MCF 10A (cell line): ENCODE data around the gene LTB. TPM values are rescaled to one million over a fixed set of nuclear protein-coding genes. Genes with fewer than 3 reads are reported as not detected.

ENCODE experiments used
- BruUV-seq: library from RNA; stranded (reverse); fragments of 400-500 nt; replicated peaks from 2 replicates; lab custom pipeline; 2021; lab: Mats Ljungman, UMichigan
- CTCF ChIA-PET: fragments of 300-600 bp; sonication (Branson Sonifier 250); formaldehyde crosslinking; extraction: SDS; loops from one replicate; lab custom pipeline; 2021; ENCODE audit warnings: antibody characterized with exemption, inconsistent platforms; lab: Yijun Ruan, JAX
- POLR2A ChIA-PET: fragments of 300-600, 350-650 bp; sonication (Branson Sonifier 250); formaldehyde crosslinking; extraction: SDS; loops from one replicate; lab custom pipeline; 2020; ENCODE audit warnings: antibody characterized with exemption, inconsistent platforms; lab: Yijun Ruan, JAX
- DNase-seq: peaks from one replicate; pipeline ENCODE4 v3.0.0-alpha.2; 2018; ENCODE audit not compliant: unreplicated experiment
- H3K27ac Mint-ChIP-seq: one replicate; pipeline ENCODE4 v1.8.0; 2022; ENCODE audit warnings: mild to moderate bottlenecking, low read depth, mixed read lengths; ENCODE audit not compliant: unreplicated experiment
- H3K27me3 Mint-ChIP-seq: one replicate; pipeline ENCODE4 v1.8.0; 2022; ENCODE audit warnings: mixed read lengths; ENCODE audit not compliant: insufficient read depth, unreplicated experiment
- H3K36me3 Mint-ChIP-seq: one replicate; pipeline ENCODE4 v1.8.0; 2022; ENCODE audit warnings: mild to moderate bottlenecking, moderate library complexity, mixed read lengths; ENCODE audit not compliant: insufficient read depth, unreplicated experiment
- H3K4me1 Mint-ChIP-seq: one replicate; pipeline ENCODE4 v1.8.0; 2022; ENCODE audit warnings: mixed read lengths; ENCODE audit not compliant: insufficient read depth, unreplicated experiment
- H3K4me3 Mint-ChIP-seq: one replicate; pipeline ENCODE4 v1.8.0; 2022; ENCODE audit warnings: mild to moderate bottlenecking, moderate library complexity, mixed read lengths; ENCODE audit not compliant: unreplicated experiment
- H3K9me3 Mint-ChIP-seq: one replicate; pipeline ENCODE4 v1.8.0; 2022; ENCODE audit warnings: mixed read lengths; ENCODE audit not compliant: unreplicated experiment
- CTCF ChIP-seq: fragments of 200-600 bp; IDR thresholded peaks from one replicate; pipeline ENCODE4 v1.8.0; 2022; ENCODE audit warnings: antibody characterized with exemption, mild to moderate bottlenecking; ENCODE audit not compliant: unreplicated experiment
- intact Hi-C: fragments of 100-400 bp; cut with micrococcal nuclease; formaldehyde crosslinking; loops from 2 replicates; pipeline ENCODE4 v1.14.1; 2022
- total RNA-seq: library from RNA; stranded (reverse); gene quantifications from 2 replicates; pipeline ENCODE4 v1.2.3, GENCODE V29; 2022

LTB gene
- total RNA-seq, 1 experiment from 2014 or later: 0.37 TPM

GRCh38 chr6:31532644-31533454, 49.4 kb downstream of the LTB start:
- BruUV-seq: no TSS peak
- ChIA-PET POLR2A (interaction anchor here (0.6 to 2.5 kb wide), 4 partner anchors 9 to 65 kb away, joined by 3 to 19 read pairs (median 5); partner anchors contain the start of gene DDX39B), CTCF (no interaction called here)
- Mint-ChIP-seq H3K4me1 (peaks cover 9% of the 10 kb centered on the region), H3K27ac (no peak overlapping the region), H3K4me3 (no peak overlapping the region), H3K36me3 (peaks cover 95% of the 10 kb centered on the region), H3K9me3 (no peaks in the 10 kb centered on the region), H3K27me3 (no peaks in the 10 kb centered on the region)
- no peak for DNase-seq
- TF ChIP-seq CTCF: no peak
- intact Hi-C loops: no loop called here

GRCh38 chr6:31531771-31532643, 50.2 kb downstream of the LTB start:
- Mint-ChIP-seq H3K9me3 (no peaks in the 10 kb centered on the region), H3K4me3 (no peak overlapping the region), H3K27me3 (no peaks in the 10 kb centered on the region), H3K36me3 (peaks cover 91% of the 10 kb centered on the region), H3K27ac (no peak overlapping the region), H3K4me1 (peaks cover 5% of the 10 kb centered on the region)
- POLR2A ChIA-PET: interaction anchor here (0.6 to 2.5 kb wide), 8 partner anchors 10 to 66 kb away, joined by 3 to 19 read pairs (median 3); partner anchors contain the start of genes ATP6V1G2, DDX39B and MICB
- intact Hi-C loops: no loop called here
- DNase-seq: no peak
- BruUV-seq: no TSS peak
- CTCF ChIA-PET: interaction anchor here (0.8 to 1.1 kb wide), 3 partner anchors 14 to 40 kb away, joined by 3 to 4 read pairs (median 3); partner anchors contain the start of gene ATP6V1G2
- TF ChIP-seq CTCF: no peak

- ChIA-PET CTCF (interaction anchor here (0.8 to 1.1 kb wide), 2 partner anchors 15 to 37 kb away, joined by 3 to 4 read pairs; partner anchors contain the start of gene ATP6V1G2), POLR2A (interaction anchor here (0.9 to 2.5 kb wide), 6 partner anchors 9 to 37 kb away, joined by 3 to 19 read pairs (median 4); partner anchors contain the start of genes ATP6V1G2, DDX39B and MICB)
- DNase-seq: no peak
- no TSS peak for BruUV-seq
- H3K4me3 Mint-ChIP-seq: no peak overlapping the region
- no peaks in the 10 kb centered on the region for H3K9me3 Mint-ChIP-seq
- H3K36me3 Mint-ChIP-seq: peaks cover 82% of the 10 kb centered on the region
- no peaks in the 10 kb centered on the region for H3K27me3 Mint-ChIP-seq
- no peak for TF ChIP-seq CTCF
- H3K27ac Mint-ChIP-seq: no peak overlapping the region
- intact Hi-C loops: no loop called here
- H3K4me1 Mint-ChIP-seq: peaks cover 5% of the 10 kb centered on the region
Measured at GRCh38 chr6:31531162-31531561, 51.1 kb downstream of the LTB start.
